CD4-positive, alpha-beta T cell treated with Interferon gamma for 1 hour (primary cell): Measurements from ENCODE around the gene USP48.
A peak's percentile ranks its signal among the peaks of the same experiment; 100 is the strongest.

Experiments
- DNase-seq: peaks from one replicate; pipeline ENCODE4 v3.0.0-alpha.2; 2020

The USP48 gene

GRCh38 chr1:21651214-21652042, 131.5 kb downstream of the USP48 start:
- DNase-seq: peak; percentile 40

- DNase-seq: no peak
Measured at GRCh38 chr1:21650400-21650799, 132.5 kb downstream of the USP48 start.

GRCh38 chr1:21649315-21649714, 133.6 kb downstream of the USP48 start:
- no peak for DNase-seq

- no peak for DNase-seq
Measured at GRCh38 chr1:21648791-21649190, 134.2 kb downstream of the USP48 start.

GRCh38 chr1:21648352-21648730, 134.6 kb downstream of the USP48 start:
- no peak for DNase-seq

GRCh38 chr1:21647431-21648351, 135.3 kb downstream of the USP48 start:
- no peak for DNase-seq

- DNase-seq: no peak
Measured at GRCh38 chr1:21645550-21645949, 137.4 kb downstream of the USP48 start.

- no peak for DNase-seq
Measured at GRCh38 chr1:21644906-21645305, 138.0 kb downstream of the USP48 start.

- DNase-seq: no peak
Measured at GRCh38 chr1:21644348-21644747, 138.6 kb downstream of the USP48 start.

GRCh38 chr1:21643624-21644023, 139.3 kb downstream of the USP48 start:
- DNase-seq: no peak

- no peak for DNase-seq
Measured at GRCh38 chr1:21641967-21642739, 140.8 kb downstream of the USP48 start.

- no peak for DNase-seq
Measured at GRCh38 chr1:21641537-21641936, 141.4 kb downstream of the USP48 start.

- no peak for DNase-seq
Measured at GRCh38 chr1:21641076-21641475, 141.9 kb downstream of the USP48 start.

GRCh38 chr1:21640653-21641052, 142.3 kb downstream of the USP48 start:
- no peak for DNase-seq

- no peak for DNase-seq
Measured at GRCh38 chr1:21639594-21640041, 143.3 kb downstream of the USP48 start.

GRCh38 chr1:21638531-21639341, 144.2 kb downstream of the USP48 start:
- no peak for DNase-seq

- DNase-seq: no peak
Measured at GRCh38 chr1:21637514-21637913, 145.4 kb downstream of the USP48 start.

- no peak for DNase-seq
Measured at GRCh38 chr1:21636029-21636428, 146.9 kb downstream of the USP48 start.

- no peak for DNase-seq
Measured at GRCh38 chr1:21634806-21635535, 148.0 kb downstream of the USP48 start.

- no peak for DNase-seq
Measured at GRCh38 chr1:21633992-21634805, 148.8 kb downstream of the USP48 start.
